Spleen (tissue), 11 donors: ENCODE results near the gene ERCC1. TPM values are rescaled to one million over a fixed set of nuclear protein-coding genes. Genes with fewer than 3 reads are reported as not detected.

Experiments used
- DNase-seq: peaks from one replicate; pipeline ENCODE4 v3.0.0-alpha.2; 2020
- H3K27ac ChIP-seq, 8 donors: fragments of 200-600 bp; sonication (generic) in 7 of 8; 1 replicate in 4 of 8; 2 replicates in 4 of 8; pipeline versions ENCODE4 v1.5.0 to v1.8.0; 2016 to 2021; ENCODE audit warnings: inconsistent platforms in 4 of 8, mild to moderate bottlenecking in 4 of 8, moderate library complexity in 1 of 8
- H3K27me3 ChIP-seq, 7 donors: fragments of 200-600 bp; sonication (generic) in 6 of 7; replicated peaks in 1 of 7; 1 replicate in 4 of 7; 2 replicates in 3 of 7; pipeline versions ENCODE4 v1.5.0 to v1.8.0; 2016 to 2021; ENCODE audit warnings: inconsistent platforms in 3 of 7, mild to moderate bottlenecking in 1 of 7
- H3K36me3 ChIP-seq, 6 donors: fragments of 200-600 bp; sonication (generic) in 5 of 6; 1 replicate in 4 of 6; 2 replicates in 2 of 6; pipeline versions ENCODE4 v1.5.0 to v1.8.0; 2016 to 2021; ENCODE audit warnings: inconsistent platforms in 2 of 6
- H3K4me1 ChIP-seq, 6 donors: fragments of 200-600 bp; sonication (generic) in 5 of 6; 1 replicate in 3 of 6; 2 replicates in 3 of 6; pipeline versions ENCODE4 v1.5.0 to v1.8.0; 2016 to 2021; ENCODE audit warnings: inconsistent platforms in 3 of 6
- H3K4me3 ChIP-seq, 8 donors: fragments of 200-600 bp; sonication (generic) in 7 of 8; 1 replicate in 4 of 8; 2 replicates in 4 of 8; pipeline versions ENCODE4 v1.5.0 to v1.8.0; 2016 to 2021; ENCODE audit warnings: inconsistent platforms in 4 of 8, mild to moderate bottlenecking in 4 of 8, moderate library complexity in 2 of 8
- H3K9me3 ChIP-seq, 8 donors: fragments of 200-600 bp; sonication (generic) in 7 of 8; 1 replicate in 4 of 8; 2 replicates in 4 of 8; pipeline versions ENCODE4 v1.5.0 to v1.8.0; 2016 to 2021; ENCODE audit warnings: inconsistent platforms in 4 of 8
- POLR2A ChIP-seq, 3 donors: fragments of 450-650 bp; IDR thresholded peaks; one replicate each; pipeline ENCODE4 v1.5.1; 2017; ENCODE audit warnings: antibody characterized with exemption in 3 of 3, mild to moderate bottlenecking in 1 of 3
- POLR2AphosphoS5 ChIP-seq, 3 donors: sonication (generic); formaldehyde crosslinking; IDR thresholded peaks; one replicate each; pipeline ENCODE4 v1.5.1; 2017; ENCODE audit warnings: antibody characterized with exemption in 3 of 3
- WGBS, 5 donors: extraction: QIAGEN DNeasy Blood & Tissue Kit in 3 of 5; methylation state at CpG; one replicate each; pipeline versions ENCODE4 v1.1.5 to v1.1.7; 2013 to 2018; 5-methylcytosine and 5-hydroxymethylcytosine counted together
- intact Hi-C: fragments of 100-400 bp; cut with DNase I; formaldehyde crosslinking; loops from one replicate; pipeline ENCODE4 v1.15.0; 2023; ENCODE audit warnings: low total_unique reads
- polyA plus RNA-seq, 3 donors: library from polyadenylated mRNA; stranded (reverse); fragments of 200-250 nt; gene quantifications; one replicate each; pipeline ENCODE4 v1.2.1, GENCODE V29; 2013
- total RNA-seq, 7 donors: library from RNA; depleted of rRNA in 3 of 7; stranded (reverse); fragments of >200 nt in 3 of 7; fragmentation: NEBNext Ultra II Directional in 4 of 7; extraction: Animal tissue kit (Norgen Biotek cat#: 25700) in 4 of 7; gene quantifications; one replicate each; pipeline versions ENCODE4 v1.1.0 to v1.2.1, GENCODE V29; 2016 to 2021
- TF ChIP-seq, protein P1 (sequence below), 11 experiments: fragments of 200-600 bp in 7 of 11; fragments of 450-650 bp in 4 of 11; sonication (generic) in 4 of 11; IDR thresholded peaks in 8 of 11; conservative IDR thresholded peaks in 3 of 11; 1 replicate in 7 of 11; 2 replicates in 4 of 11; pipeline versions ENCODE4 v1.4.0 to v1.8.0; 2016 to 2021; ENCODE audit warnings: antibody characterized with exemption in 11 of 11, inconsistent platforms in 4 of 11, mild to moderate bottlenecking in 1 of 11
- donor health status: healthy with polysubstance abuse.
- donor health status: DM: no; HTN: no; CAD: no; lungs with moderate emphysema.
- donor health status: DM: no; HTN: no; CAD: no.
- donor health status: Bipolar disorder and iron deficiency.
- donor health status: healthy.
- donor health status: DM: no; HTN: no; CAD: no.
- donor health status: DM: yes; HTN: yes; CAD: no.

ERCC1 gene
- total and polyA plus RNA-seq, 10 donors, result 45.3 to 69.4 (median 54.1) TPM

DNA sequence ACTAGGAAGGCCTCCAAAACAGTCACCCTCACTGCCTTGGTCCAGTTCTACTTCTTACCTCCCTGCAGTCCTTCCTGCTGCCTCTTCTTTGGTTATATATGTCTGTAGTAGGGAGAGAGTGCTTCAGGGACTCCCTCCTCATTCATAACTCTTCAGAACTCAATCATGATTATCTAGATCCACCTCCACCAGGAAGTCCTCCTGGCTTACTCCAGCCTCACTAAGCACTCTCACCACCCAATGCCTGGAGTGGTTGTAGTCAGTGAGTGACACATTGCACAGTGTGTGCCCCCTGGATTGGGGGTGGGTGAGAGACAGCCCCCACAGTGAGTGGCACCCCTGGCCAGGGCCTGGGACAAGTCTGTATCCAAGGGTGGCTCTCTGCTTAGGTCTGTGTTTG lies 34.1 kb upstream of the ERCC1 start:
- H3K27ac ChIP-seq, result no peak overlapping the region
- peaks cover 0 to 10% (median 0%) of the 10 kb centered on the region in 7 donors for H3K27me3 ChIP-seq
- TF ChIP-seq POLR2A (IDR thresholded peaks at IDR 0.05) (no peak), POLR2AphosphoS5 (IDR thresholded peaks at IDR 0.05) (no peak)
- TF ChIP-seq, protein P1, sequence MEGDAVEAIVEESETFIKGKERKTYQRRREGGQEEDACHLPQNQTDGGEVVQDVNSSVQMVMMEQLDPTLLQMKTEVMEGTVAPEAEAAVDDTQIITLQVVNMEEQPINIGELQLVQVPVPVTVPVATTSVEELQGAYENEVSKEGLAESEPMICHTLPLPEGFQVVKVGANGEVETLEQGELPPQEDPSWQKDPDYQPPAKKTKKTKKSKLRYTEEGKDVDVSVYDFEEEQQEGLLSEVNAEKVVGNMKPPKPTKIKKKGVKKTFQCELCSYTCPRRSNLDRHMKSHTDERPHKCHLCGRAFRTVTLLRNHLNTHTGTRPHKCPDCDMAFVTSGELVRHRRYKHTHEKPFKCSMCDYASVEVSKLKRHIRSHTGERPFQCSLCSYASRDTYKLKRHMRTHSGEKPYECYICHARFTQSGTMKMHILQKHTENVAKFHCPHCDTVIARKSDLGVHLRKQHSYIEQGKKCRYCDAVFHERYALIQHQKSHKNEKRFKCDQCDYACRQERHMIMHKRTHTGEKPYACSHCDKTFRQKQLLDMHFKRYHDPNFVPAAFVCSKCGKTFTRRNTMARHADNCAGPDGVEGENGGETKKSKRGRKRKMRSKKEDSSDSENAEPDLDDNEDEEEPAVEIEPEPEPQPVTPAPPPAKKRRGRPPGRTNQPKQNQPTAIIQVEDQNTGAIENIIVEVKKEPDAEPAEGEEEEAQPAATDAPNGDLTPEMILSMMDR (IDR thresholded peaks at IDR 0.05 in 8 of 11, conservative IDR thresholded peaks at IDR 0.05 in 3 of 11), result no peak
- DNase-seq, result no peak
- H3K4me1 ChIP-seq, result peaks cover 8 to 38% (median 18%) of the 10 kb centered on the region in 6 donors
- intact Hi-C loops, result no loop called here
- H3K9me3 ChIP-seq, result no peaks in the 10 kb centered on the region
- H3K36me3 ChIP-seq, result no peaks in the 10 kb centered on the region
- no peak overlapping the region for H3K4me3 ChIP-seq

DNA sequence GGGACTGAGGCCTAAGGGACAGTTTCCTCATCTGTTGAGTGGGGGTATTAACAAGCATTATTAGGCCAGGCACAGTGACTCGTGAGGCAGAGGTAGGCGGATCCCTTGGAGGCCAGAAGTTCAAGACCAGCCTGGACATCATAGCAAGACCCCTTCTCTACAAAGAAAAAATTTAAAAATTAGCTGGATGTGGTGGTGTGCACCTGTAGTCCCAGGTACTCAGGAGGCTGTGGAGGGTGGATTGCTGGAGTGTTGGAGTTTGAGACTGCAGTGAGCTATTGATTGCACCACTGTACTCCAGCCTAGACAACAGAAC lies 32.7 kb upstream of the ERCC1 start:
- no peak overlapping the region for H3K4me3 ChIP-seq
- no peak for DNase-seq
- H3K27me3 ChIP-seq, result peaks cover 0 to 10% (median 0%) of the 10 kb centered on the region in 7 donors
- 39 to 68% (median 44%) methylated on average over 2 of the region's 2 CpGs for WGBS, 5 donors
- peaks cover 10 to 39% (median 24%) of the 10 kb centered on the region in 6 donors for H3K4me1 ChIP-seq
- intact Hi-C loops, result no loop called here
- no peaks in the 10 kb centered on the region for H3K9me3 ChIP-seq
- no peaks in the 10 kb centered on the region for H3K36me3 ChIP-seq
- TF ChIP-seq POLR2AphosphoS5 (IDR thresholded peaks at IDR 0.05) (no peak), POLR2A (IDR thresholded peaks at IDR 0.05) (no peak)
- TF ChIP-seq, protein P1 (IDR thresholded peaks at IDR 0.05 in 8 of 11, conservative IDR thresholded peaks at IDR 0.05 in 3 of 11), result no peak
- H3K27ac ChIP-seq, result peak overlapping the region in 6 of 8 donors; percentile 0 to 74 (median 56)

DNA sequence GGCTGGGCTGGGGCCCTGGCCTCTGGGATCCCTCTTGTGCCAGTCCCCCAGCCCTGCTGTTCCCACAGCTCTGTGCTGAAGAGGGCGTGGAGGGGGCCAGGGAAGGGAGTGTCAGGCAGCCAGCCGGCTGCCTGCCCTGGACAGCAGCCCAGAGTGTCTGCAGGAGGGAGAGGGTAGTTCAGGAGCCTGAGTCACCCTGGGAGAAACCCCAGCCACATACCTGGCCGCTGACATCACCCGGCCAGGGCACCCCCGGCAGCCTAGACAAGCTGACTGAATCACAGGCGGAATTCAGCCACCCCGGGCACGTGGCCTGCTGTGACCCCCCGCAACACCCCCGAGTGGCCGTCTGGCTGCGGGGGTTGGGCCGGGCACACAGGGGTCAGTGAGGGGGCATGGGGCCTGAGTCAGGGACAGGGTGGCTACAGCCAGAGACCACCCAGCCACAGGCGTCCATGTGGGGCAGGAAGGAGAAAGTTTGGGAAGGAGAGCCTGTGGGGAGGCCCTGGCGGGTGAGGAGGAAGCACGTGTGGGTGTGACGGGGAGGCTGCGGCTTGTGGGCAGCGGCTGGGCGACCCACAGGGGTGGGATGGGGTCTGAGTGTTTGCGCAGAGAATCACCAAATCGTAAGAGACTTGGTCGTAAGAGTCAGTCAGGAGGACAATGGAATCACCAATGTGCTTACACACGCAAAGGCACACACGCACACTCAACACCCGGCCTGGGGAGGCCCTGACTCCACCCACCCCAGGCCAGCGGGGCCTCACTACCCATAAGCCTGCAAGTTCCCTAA lies 32.2 kb upstream of the ERCC1 start:
- Histone ChIP-seq H3K27ac (peak overlapping the region in 6 of 8 donors; percentile 0 to 74 (median 56)), H3K27me3 (peaks cover 0 to 10% (median 0%) of the 10 kb centered on the region in 7 donors), H3K36me3 (no peaks in the 10 kb centered on the region), H3K9me3 (no peaks in the 10 kb centered on the region), H3K4me1 (peaks cover 14 to 44% (median 30%) of the 10 kb centered on the region in 6 donors), H3K4me3 (peak overlapping the region in 1 of 8 donors; percentile 28)
- peak; percentile 81 for DNase-seq
- TF ChIP-seq POLR2AphosphoS5 (IDR thresholded peaks at IDR 0.05) (peak in 2 of 3 donors; percentile 45 to 77), POLR2A (IDR thresholded peaks at IDR 0.05) (no peak)
- TF ChIP-seq, protein P1 (IDR thresholded peaks at IDR 0.05 in 8 of 11, conservative IDR thresholded peaks at IDR 0.05 in 3 of 11), result no peak
- intact Hi-C loops, result no loop called here
- 9 to 13% (median 10%) methylated on average over 16 to 27 of the region's 27 CpGs for WGBS, 5 donors

DNA sequence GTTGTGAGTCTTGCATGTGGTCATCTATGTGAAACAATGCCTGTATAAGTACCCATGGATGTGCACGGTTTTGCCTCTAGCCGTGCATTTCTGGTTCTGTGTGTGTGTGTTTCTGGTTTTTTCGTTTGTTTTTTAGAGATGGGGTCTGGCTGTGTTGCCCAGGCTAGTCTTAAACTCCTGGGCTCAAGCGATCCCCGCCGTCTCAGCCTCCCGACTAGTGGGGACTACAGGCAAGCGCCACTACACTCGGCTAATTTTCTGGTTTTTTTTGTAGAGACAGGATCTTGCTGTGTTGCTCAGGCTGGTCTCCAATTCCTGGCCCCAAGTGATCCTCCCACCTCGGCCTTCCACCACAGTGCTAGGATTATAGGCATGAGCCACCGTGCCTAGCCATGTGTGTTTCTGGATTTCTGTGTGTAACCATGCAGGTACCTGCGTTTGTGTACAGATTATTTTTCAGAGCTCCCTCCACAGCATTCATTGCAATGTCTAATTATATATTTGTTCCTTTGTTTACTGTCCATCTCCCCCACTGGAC lies 28.2 kb upstream of the ERCC1 start:
- peaks cover 0 to 5% (median 0%) of the 10 kb centered on the region in 7 donors for H3K27me3 ChIP-seq
- peak overlapping the region in 5 of 8 donors; percentile 70 to 88 (median 87) for H3K27ac ChIP-seq
- no peak for DNase-seq
- 74 to 79% (median 77%) methylated on average over 12 of the region's 12 CpGs for WGBS, 5 donors
- peak overlapping the region in 1 of 8 donors; percentile 84 for H3K4me3 ChIP-seq
- H3K4me1 ChIP-seq, result peaks cover 27 to 69% (median 50%) of the 10 kb centered on the region in 6 donors
- intact Hi-C loops, result no loop called here
- H3K36me3 ChIP-seq, result no peaks in the 10 kb centered on the region
- no peaks in the 10 kb centered on the region for H3K9me3 ChIP-seq
- TF ChIP-seq POLR2AphosphoS5 (IDR thresholded peaks at IDR 0.05) (no peak), POLR2A (IDR thresholded peaks at IDR 0.05) (no peak)
- TF ChIP-seq, protein P1 (IDR thresholded peaks at IDR 0.05 in 8 of 11, conservative IDR thresholded peaks at IDR 0.05 in 3 of 11), result no peak
